Measurements from ENCODE around the gene TRPM4.

DNA sequence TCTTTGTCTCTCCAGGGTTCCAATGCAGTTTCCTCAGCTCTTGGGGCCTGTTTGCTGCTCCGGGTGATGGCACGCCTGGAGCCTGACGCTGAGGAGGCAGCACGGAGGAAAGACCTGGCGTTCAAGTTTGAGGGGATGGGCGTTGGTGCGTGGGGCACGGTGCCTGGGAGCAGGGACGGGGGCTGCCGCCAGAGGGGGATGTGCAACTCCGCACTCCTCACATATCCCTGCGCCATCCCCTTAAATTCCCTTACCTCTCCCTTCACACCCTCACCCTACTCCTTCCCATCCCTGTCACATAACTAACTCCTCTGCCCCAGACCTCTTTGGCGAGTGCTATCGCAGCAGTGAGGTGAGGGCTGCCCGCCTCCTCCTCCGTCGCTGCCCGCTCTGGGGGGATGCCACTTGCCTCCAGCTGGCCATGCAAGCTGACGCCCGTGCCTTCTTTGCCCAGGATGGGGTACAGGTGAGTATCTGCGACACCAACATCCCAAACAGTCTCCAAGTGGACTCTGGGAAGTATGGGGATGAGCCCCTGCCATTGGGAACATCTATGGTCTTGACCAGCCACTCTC is 31.1 kb downstream of the TRPM4 start:
- TF ChIP-seq POLR2A (IDR thresholded peaks at IDR 0.05; ENCODE audit: low read depth, low read length) (no peak), EZH2 (IDR thresholded peaks at IDR 0.05; ENCODE audit: borderline replicate concordance, low read depth, low read length, severe bottlenecking) (no peak)

Measured in endothelial cell of umbilical vein (primary cell).